Panc1 (cell line): ENCODE results near the gene AGT.

ENCODE experiments used
- POLR2AphosphoS5 ChIP-seq: IDR thresholded peaks from 2 replicates; pipeline ENCODE4 v1.6.1; 2012; ENCODE audit warnings: mild to moderate bottlenecking, low read depth, low read length, moderate library complexity
- SIN3A ChIP-seq: IDR thresholded peaks from 2 replicates; pipeline ENCODE4 v1.6.1; 2012; ENCODE audit warnings: low read depth, mild to moderate bottlenecking, low read length, moderate library complexity, borderline replicate concordance; ENCODE audit not compliant: insufficient read depth
- TF ChIP-seq, protein P1 (sequence below): fragments of 450-650 bp; IDR thresholded peaks from 2 replicates; pipeline ENCODE4 v1.5.1; 2017; ENCODE audit warnings: mild to moderate bottlenecking
- TF ChIP-seq, protein P2 (sequence below), 2 experiments: IDR thresholded peaks; 2 replicates each; pipeline ENCODE4 v1.6.1; 2011 to 2012; ENCODE audit warnings: low read depth in 2 of 2, control low read depth in 1 of 2, low read length in 1 of 2, mild to moderate bottlenecking in 1 of 2, moderate library complexity in 1 of 2; ENCODE audit not compliant: insufficient read depth in 1 of 2

DNA sequence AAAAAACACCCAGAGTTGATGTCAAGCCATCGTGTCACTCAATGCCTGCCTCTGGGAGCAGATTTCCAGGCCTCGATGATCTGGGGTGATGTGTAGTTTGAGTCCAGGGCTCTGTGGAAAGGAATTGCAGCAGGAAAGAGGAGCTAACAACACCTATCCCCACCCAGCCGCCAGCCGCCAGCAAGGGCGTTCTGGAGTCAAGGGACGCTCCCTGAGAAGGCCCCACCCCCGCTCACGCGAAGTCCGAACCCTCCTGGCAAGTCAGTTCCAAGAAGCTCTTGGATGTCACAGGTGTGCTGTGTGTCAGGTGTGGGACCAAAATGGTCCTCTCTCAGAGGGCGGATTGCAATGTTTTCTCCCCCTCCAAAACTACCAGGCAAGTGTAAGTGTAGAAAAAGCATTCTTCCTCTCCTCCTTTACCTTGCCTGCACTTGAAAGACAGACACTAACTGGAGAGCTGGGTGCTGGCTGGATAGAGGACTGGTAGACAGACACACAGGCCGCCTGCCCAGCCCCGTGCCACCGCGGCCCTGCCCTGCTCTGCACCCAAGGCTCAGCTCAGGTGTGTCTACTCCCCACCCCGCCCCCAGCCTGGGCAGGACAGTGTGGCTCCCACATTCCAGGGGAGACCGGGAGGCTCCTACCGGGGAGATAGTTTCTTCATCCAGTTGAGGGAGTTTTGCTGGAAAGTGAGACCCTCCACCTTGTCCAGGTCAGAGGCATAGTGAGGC lies 8.5 kb downstream of the AGT start:
- no peak for TF ChIP-seq POLR2AphosphoS5
- TF ChIP-seq, protein P1, sequence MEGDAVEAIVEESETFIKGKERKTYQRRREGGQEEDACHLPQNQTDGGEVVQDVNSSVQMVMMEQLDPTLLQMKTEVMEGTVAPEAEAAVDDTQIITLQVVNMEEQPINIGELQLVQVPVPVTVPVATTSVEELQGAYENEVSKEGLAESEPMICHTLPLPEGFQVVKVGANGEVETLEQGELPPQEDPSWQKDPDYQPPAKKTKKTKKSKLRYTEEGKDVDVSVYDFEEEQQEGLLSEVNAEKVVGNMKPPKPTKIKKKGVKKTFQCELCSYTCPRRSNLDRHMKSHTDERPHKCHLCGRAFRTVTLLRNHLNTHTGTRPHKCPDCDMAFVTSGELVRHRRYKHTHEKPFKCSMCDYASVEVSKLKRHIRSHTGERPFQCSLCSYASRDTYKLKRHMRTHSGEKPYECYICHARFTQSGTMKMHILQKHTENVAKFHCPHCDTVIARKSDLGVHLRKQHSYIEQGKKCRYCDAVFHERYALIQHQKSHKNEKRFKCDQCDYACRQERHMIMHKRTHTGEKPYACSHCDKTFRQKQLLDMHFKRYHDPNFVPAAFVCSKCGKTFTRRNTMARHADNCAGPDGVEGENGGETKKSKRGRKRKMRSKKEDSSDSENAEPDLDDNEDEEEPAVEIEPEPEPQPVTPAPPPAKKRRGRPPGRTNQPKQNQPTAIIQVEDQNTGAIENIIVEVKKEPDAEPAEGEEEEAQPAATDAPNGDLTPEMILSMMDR, result no peak
- TF ChIP-seq, protein P2, sequence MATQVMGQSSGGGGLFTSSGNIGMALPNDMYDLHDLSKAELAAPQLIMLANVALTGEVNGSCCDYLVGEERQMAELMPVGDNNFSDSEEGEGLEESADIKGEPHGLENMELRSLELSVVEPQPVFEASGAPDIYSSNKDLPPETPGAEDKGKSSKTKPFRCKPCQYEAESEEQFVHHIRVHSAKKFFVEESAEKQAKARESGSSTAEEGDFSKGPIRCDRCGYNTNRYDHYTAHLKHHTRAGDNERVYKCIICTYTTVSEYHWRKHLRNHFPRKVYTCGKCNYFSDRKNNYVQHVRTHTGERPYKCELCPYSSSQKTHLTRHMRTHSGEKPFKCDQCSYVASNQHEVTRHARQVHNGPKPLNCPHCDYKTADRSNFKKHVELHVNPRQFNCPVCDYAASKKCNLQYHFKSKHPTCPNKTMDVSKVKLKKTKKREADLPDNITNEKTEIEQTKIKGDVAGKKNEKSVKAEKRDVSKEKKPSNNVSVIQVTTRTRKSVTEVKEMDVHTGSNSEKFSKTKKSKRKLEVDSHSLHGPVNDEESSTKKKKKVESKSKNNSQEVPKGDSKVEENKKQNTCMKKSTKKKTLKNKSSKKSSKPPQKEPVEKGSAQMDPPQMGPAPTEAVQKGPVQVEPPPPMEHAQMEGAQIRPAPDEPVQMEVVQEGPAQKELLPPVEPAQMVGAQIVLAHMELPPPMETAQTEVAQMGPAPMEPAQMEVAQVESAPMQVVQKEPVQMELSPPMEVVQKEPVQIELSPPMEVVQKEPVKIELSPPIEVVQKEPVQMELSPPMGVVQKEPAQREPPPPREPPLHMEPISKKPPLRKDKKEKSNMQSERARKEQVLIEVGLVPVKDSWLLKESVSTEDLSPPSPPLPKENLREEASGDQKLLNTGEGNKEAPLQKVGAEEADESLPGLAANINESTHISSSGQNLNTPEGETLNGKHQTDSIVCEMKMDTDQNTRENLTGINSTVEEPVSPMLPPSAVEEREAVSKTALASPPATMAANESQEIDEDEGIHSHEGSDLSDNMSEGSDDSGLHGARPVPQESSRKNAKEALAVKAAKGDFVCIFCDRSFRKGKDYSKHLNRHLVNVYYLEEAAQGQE (IDR thresholded peaks at IDR 0.05; ENCODE audit: insufficient read depth in 1 of 2, low read depth in 2 of 2, low read length in 1 of 2), result no peak
- no peak for TF ChIP-seq SIN3A
